RWPE1 (cell line): Measurements from ENCODE around the gene TCAP.
A peak's percentile ranks its signal among the peaks of the same experiment; 100 is the strongest.

Experiments
- CTCF ChIA-PET: fragments of 350-600 bp; sonication (Branson Sonifier 250); formaldehyde crosslinking; extraction: SDS; loops from one replicate; lab custom pipeline; 2021; lab: Yijun Ruan, JAX
- POLR2A ChIA-PET: fragments of 400-600 bp; formaldehyde crosslinking; extraction: SDS; loops from one replicate; lab custom pipeline; 2020; ENCODE audit warnings: antibody characterized with exemption; ENCODE audit not compliant: low non-redundant PET; lab: Yijun Ruan, JAX
- DNase-seq: peaks from one replicate; pipeline ENCODE4 v3.0.0; 2012; ENCODE audit warnings: low spot score
- H3K27ac ChIP-seq: fragments of 450-650 bp; 2 replicates; pipeline ENCODE4 v1.5.1; 2017
- TF ChIP-seq, protein P1 (sequence below): fragments of 450-650 bp; conservative IDR thresholded peaks from 2 replicates; pipeline ENCODE4 v1.5.1; 2017; ENCODE audit warnings: low read depth, mild to moderate bottlenecking

Gene TCAP

DNA sequence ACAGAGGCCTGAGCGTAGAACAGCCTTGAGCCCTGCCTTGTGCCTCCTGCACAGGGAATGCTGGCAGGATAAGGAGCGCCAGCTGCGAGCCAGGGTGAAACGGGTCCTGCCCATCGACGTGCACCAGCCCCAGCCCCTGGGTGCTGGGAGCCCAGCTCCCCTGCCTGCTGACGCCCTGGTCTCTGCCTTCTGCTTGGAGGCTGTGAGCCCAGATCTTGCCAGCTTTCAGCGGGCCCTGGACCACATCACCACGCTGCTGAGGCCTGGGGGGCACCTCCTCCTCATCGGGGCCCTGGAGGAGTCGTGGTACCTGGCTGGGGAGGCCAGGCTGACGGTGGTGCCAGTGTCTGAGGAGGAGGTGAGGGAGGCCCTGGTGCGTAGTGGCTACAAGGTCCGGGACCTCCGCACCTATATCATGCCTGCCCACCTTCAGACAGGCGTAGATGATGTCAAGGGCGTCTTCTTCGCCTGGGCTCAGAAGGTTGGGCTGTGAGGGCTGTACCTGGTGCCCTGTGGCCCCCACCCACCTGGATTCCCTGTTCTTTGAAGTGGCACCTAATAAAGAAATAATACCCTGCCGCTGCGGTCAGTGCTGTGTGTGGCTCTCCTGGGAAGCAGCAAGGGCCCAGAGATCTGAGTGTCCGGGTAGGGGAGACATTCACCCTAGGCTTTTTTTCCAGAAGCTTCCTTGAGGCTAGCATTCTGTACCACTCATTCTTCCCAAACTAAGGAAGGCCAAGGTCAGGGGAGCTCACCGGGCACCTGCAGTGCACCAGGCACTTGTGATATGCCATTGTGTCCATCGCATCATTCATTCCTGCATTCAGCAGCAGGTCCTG lies 5.0 kb downstream of the TCAP start:
- POLR2A ChIA-PET = no interaction called here
- no peak overlapping the region for H3K27ac ChIP-seq
- TF ChIP-seq, protein P1, sequence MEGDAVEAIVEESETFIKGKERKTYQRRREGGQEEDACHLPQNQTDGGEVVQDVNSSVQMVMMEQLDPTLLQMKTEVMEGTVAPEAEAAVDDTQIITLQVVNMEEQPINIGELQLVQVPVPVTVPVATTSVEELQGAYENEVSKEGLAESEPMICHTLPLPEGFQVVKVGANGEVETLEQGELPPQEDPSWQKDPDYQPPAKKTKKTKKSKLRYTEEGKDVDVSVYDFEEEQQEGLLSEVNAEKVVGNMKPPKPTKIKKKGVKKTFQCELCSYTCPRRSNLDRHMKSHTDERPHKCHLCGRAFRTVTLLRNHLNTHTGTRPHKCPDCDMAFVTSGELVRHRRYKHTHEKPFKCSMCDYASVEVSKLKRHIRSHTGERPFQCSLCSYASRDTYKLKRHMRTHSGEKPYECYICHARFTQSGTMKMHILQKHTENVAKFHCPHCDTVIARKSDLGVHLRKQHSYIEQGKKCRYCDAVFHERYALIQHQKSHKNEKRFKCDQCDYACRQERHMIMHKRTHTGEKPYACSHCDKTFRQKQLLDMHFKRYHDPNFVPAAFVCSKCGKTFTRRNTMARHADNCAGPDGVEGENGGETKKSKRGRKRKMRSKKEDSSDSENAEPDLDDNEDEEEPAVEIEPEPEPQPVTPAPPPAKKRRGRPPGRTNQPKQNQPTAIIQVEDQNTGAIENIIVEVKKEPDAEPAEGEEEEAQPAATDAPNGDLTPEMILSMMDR = no peak
- CTCF ChIA-PET = interaction anchor here (1.0 to 2.1 kb wide), 4 partner anchors 18 to 122 kb away, joined by 3 to 12 read pairs (median 4); partner anchors contain the start of gene PGAP3
- no peak for DNase-seq

DNA sequence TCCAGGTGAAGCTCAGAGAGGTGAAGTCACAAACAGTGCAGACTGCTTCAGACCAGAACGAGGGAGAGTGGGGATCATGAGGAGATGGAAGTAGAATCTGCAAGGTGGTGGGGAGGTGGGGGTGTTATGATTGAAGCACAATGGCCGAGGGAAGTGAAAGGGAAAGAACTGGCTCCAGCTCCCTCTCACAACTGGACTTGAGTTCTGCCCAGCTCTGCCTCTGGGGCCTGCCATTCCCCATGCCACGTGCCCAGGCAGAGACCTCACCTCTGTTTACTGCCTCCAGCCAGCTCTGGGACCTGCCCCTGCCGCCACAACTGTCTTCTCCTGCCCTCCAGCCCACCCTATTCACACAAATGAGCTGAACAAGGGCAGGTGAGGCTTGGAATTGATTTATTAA lies 5.6 kb downstream of the TCAP start:
- CTCF ChIA-PET = interaction anchor here (1.0 to 2.1 kb wide), 3 partner anchors 49 to 123 kb away, joined by 3 to 12 read pairs (median 3); no protein-coding TSS in a partner anchor
- no peak overlapping the region for H3K27ac ChIP-seq
- POLR2A ChIA-PET = no interaction called here
- TF ChIP-seq, protein P1 = no peak
- no peak for DNase-seq

DNA sequence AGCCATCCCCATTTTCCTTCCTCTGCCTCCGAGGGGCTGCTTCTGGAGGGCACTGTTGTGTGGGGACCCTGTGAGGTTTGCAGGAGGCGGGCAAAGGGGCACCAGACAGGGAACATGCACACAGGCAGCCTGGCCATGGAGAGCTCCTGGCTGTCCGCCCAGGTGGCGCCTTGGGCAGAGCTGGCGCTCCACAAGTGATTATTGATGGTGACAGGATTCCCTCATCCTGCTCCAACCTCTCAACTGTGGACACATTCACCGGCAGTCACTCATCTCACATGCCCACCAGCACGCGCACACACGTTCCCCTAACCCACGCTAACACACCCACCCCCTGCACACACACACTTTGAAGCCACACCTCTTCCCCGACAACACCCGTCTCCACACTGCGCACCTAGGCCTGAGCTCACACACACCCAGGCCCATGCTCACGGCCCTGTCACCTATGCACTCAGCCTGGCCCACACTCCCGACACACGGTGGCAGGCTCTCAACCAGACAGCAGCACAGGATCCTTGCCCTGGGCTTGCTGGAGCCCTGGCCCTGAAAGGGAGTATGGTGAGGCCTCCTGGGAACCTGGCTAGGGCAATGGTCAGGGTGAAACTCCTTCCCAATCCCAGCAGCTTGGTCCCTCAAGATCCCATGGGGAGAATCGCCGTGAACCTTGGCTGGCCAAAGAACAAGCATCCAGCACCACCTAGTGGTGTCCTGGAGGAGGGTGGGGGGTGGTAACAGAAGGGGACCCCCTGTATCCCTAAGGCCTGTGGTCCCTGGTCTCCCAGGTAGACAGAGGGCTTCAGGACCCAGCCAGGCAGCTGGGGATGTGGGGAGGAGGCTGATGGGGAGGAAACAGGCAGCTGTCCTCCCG lies 6.7 kb downstream of the TCAP start:
- DNase-seq = peak; percentile 36
- no peak overlapping the region for H3K27ac ChIP-seq
- ChIA-PET CTCF (interaction anchor here (0.6 to 2.1 kb wide), 5 partner anchors 16 to 55 kb away, joined by 3 to 12 read pairs (median 4); partner anchors contain the start of gene PGAP3), POLR2A (no interaction called here)
- TF ChIP-seq, protein P1 = peak; percentile 30; the same call in 1 of the 2 replicates

DNA sequence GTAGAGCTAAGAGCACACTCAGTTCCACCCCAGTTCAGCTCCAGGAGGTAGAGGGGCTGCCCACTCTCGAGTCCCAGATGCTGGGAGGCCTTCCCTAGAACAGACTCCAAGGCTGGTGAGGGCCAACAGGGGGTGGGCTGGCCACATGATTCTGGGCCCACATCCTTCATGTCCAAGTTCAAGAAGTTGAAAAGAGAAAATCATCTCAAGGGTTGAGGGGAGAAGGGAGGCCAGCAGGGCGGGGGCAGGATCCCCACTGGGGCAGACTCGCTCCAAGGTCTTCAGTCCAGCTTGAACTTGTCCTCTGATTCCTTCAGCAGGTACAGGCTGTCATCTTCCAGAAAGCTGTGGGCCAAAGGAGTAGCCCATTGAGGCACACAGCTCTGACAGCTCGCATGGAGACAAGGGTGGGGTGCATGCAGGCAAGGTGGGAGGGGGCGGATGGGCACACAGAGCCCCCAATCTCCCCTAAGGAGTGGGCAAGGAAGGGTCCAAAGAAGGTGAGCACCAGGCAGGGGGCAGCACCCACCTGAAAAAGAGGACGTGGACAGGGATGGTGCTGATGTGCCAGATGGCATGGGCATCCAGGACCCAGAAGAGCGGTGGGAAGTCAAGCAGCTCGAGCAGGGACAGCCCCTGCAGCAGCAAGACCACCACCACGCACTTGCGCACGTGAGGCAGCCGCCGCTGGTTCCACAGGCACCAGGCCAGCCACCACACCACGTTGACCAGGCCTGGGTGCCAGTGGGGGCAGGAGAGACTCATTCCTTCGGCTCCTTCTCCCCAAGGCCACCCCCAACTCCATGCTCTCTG lies 7.6 kb downstream of the TCAP start:
- DNase-seq = no peak
- ChIA-PET CTCF (interaction anchor here (0.6 to 2.1 kb wide), 3 partner anchors 8 to 51 kb away, joined by 3 to 12 read pairs (median 3); partner anchors contain the start of gene PGAP3), POLR2A (no interaction called here)
- TF ChIP-seq, protein P1 = 0 out of 2 replicates have a peak, but pooled peaks have one; percentile 3
- no peak overlapping the region for H3K27ac ChIP-seq

DNA sequence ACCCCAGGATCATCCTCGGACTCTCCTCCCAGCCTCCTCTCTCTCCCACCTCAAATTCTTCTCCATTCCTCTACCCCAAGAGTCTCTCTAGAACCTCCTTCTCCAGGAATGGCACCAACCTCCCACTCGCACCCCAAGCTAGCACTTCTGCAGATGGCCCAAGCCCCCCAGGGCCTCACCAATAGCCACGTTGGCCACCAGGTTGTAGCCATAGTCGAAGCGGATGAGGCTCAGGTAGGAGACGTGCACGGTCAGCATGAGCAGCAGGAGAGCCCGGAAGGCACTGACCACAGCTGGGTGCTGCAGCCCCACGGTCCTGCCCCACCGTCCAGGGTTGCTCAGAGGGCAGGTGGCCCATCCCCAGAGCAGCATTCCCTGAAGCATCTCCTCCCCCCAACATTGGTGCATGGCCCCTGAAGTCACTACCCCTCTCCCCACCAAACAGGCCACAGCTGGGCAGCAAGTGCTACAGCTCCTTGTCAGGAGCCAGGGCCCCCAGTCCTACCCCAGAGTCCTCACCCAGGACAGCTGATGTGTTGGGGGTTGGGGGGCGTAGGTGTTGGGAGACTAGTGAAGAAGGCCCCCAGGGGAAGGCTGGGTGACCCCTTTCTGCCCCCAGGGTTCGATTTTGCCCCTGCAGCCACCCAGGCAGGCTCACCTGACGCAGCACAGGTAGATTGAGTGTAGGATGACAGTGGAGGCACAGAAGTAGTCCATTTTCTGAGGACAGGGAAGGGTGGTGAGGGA lies 8.4 kb downstream of the TCAP start:
- TF ChIP-seq, protein P1 = no peak
- POLR2A ChIA-PET = no interaction called here
- CTCF ChIA-PET = interaction anchor here (0.6 to 0.7 kb wide), 2 partner anchors 9 to 66 kb away, joined by 3 to 6 read pairs; no protein-coding TSS in a partner anchor
- H3K27ac ChIP-seq = no peak overlapping the region
- DNase-seq = no peak
